Activated naive CD4-positive, alpha-beta T cell treated with anti-CD3 and anti-CD28 coated beads, Interleukin-2, amount 50 U/mL, for 72 hours (primary cell): ENCODE results near the gene ZC3H18. TPM values are rescaled to one million over a fixed set of nuclear protein-coding genes. Genes with fewer than 3 reads are reported as not detected.

Source experiments
- ATAC-seq, 2 donors: fragments of 150-1000 bp; cut with Tn5 transposase; 2 replicates each; pipeline ENCODE4 v1.10.0; 2021; ENCODE audit warnings: mild to moderate bottlenecking in 2 of 2, moderate library complexity in 2 of 2
- DNase-seq, 2 donors: peaks; one replicate each; pipeline ENCODE4 v3.0.0; 2021 to 2022; ENCODE audit warnings: low spot score in 2 of 2
- H3K27ac Mint-ChIP-seq, 2 donors: one replicate each; pipeline ENCODE4 v1.8.0; 2022; ENCODE audit warnings: mild to moderate bottlenecking in 2 of 2, mixed read lengths in 2 of 2
- H3K36me3 Mint-ChIP-seq, 2 donors: one replicate each; pipeline ENCODE4 v1.8.0; 2022; ENCODE audit warnings: mixed read lengths in 2 of 2
- H3K9me3 Mint-ChIP-seq, 2 donors: one replicate each; pipeline ENCODE4 v1.8.0; 2022; ENCODE audit warnings: mixed read lengths in 2 of 2
- total RNA-seq, 2 donors: library from RNA; stranded (reverse); gene quantifications; one replicate each; pipeline ENCODE4 v1.2.3, GENCODE V29; 2022

Gene ZC3H18
- total RNA-seq = 10 to 100 TPM; 70.3 to 71.9 TPM

DNA sequence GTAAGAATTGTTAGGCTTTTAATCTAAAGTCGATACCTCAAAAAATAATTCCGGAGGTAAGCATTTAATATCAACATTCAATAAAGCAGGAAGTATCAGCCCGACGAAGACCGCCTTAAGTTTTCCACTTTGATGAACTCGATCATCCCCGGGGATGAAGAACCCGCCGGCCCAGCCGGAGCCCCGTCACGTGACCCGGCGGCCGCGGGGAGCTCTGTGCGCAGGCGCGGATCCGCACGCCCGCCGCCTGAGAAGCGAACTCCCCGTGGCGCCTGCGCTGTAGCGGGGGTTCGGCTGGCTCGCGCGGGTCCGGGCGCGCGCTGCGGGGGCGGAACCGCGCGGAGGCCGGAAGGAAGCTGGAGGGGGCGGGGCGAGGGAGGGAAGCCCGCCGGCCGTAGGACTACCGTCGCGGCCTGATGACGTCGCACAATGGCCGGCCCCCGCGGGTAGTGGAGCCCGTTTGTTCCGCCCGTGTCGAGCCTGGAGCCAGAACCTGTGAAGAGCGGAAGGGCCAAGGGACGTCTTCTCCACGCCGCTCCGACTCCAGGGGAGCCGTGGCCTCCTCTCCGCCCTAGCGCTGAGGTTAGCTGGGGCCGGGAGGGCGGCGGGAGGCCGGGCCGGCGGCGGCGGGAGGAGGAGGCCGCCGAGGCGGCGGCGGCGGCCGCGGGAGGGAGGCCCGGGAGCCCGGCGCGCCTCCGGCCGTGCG lies at the start of gene ZC3H18:
Gene ZC3H18, plus strand, starts transcription at position 419 of the 706 bp plus-strand sequence. CDS start 6,721 bp downstream, outside the sequence.
- H3K27ac Mint-ChIP-seq = peak within 1 kb of the TSS; percentile 86
- peaks cover 0 to 10% of the 10 kb centered on the region in 2 donors for H3K36me3 Mint-ChIP-seq
- peak; percentile 74 to 82 for ATAC-seq
- peak; percentile 98 for DNase-seq
- H3K9me3 Mint-ChIP-seq = no peaks in the 10 kb centered on the region

DNA sequence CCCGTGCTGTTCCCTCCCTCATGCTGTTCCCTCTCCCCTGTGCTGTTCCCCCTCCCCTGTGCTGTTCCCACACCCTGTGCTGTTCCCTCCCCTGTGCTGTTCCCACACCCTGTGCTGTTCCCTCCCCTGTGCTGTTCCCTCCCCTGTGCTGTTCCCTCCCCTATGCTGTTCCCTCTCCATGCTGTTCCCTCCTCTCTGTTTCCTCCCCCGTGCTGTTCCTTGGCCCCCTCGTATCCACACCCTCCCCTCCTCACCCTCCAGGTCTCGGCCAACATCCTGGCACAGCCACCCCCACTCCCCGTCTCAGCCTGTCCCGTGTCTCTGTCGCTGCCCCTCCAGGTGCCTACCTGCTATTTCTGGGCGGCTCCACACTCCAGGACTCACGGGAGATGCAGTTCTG lies 48.5 kb upstream of the ZC3H18 start:
- peaks cover 0 to 4% of the 10 kb centered on the region in 2 donors for H3K36me3 Mint-ChIP-seq
- peaks cover 6 to 19% of the 10 kb centered on the region in 2 donors for H3K9me3 Mint-ChIP-seq
- ATAC-seq = no peak
- no peak for DNase-seq
- H3K27ac Mint-ChIP-seq = peak overlapping the region in 1 of 2 donors; percentile 63

GRCh38 chr16:88522276-88522949 lies 47.8 kb upstream of the ZC3H18 start:
- Mint-ChIP-seq H3K9me3 (peaks cover 6 to 16% of the 10 kb centered on the region in 2 donors), H3K27ac (peak overlapping the region in 1 of 2 donors; percentile 41), H3K36me3 (no peaks in the 10 kb centered on the region)
- no peak for DNase-seq
- ATAC-seq = no peak

- Mint-ChIP-seq H3K36me3 (no peaks in the 10 kb centered on the region), H3K27ac (peak overlapping the region in 1 of 2 donors; percentile 41), H3K9me3 (peaks cover 6 to 9% of the 10 kb centered on the region in 2 donors)
- no peak for DNase-seq
- no peak for ATAC-seq
Measured at GRCh38 chr16:88523309-88524161, 46.7 kb upstream of the ZC3H18 start.

DNA sequence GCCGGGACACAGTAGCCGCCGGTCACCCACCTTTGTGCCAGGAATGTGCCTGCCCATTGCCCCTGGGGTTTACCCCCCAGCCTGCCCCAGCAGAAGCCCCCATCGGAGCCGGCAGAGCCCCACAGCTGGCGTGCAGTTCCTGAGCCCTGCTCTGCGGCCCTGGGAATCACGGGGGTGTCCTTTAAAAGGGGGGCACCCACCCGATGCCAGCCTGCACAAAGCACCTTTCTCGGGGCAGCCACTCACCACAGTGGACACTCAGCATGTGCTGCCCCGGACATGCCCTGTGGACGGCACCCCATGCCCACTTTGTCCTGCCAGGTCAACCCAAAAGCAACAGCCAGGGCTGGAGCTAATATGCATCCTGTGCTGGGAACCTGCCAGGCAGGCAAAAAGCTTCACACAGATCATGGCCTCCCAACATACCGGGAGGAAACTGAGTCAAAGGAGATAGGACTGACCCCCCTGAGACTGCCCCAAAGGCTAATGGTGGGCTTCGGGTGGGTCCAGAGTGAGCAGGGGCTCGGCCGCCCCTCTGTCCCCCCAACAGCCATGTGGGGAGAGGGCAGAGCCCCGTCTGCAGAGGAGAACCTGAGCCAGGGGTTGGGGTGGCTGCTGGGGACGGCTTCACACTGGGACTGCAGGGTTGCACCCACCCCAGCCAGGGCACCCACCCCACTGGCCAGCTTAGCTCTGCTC lies 45.8 kb upstream of the ZC3H18 start:
- no peak for ATAC-seq
- Mint-ChIP-seq H3K27ac (no peak overlapping the region), H3K9me3 (peaks cover 0 to 6% of the 10 kb centered on the region in 2 donors), H3K36me3 (no peaks in the 10 kb centered on the region)
- DNase-seq = no peak

DNA sequence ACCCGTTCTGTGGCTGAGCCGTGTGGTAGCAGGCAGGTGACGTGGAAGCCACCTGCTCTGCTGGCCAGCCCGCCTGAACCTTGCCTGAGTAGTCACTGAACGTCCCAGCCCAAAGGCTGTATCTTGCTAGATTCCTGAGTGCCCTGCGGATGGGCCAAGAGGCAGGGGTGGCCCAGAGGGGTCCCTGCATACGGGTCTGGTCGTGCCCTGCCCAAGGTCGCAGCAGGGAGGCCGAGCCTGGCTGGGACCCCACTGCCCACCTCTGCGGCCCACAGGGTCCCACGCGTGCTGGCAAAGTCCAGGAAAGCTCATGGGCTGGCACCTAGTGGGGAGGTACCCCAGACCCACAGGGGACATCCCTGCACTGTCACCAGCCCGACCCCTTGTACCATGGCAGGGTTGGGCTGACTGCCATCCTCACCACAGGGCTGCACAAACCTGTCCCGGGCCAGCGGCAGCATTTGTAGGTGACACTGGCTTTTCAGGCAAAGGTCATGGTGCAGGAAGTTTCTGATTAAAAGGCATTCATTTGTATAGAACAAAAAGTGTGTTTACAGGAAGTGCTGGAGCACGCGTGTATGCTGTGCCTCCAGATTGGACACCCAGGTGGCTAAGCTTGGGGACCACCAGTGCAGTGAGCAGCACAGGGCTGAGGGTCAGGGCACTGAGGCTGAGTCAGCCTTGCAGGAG lies 45.1 kb upstream of the ZC3H18 start:
- peak in 1 of 2 donors; percentile 18 for ATAC-seq
- Mint-ChIP-seq H3K27ac (peak overlapping the region in 1 of 2 donors; percentile 23), H3K36me3 (no peaks in the 10 kb centered on the region), H3K9me3 (peaks cover 0 to 3% of the 10 kb centered on the region in 2 donors)
- DNase-seq = no peak

- Mint-ChIP-seq H3K27ac (peak overlapping the region in 1 of 2 donors; percentile 23), H3K9me3 (no peaks in the 10 kb centered on the region), H3K36me3 (no peaks in the 10 kb centered on the region)
- ATAC-seq (no peak), DNase-seq (no peak)
Measured at GRCh38 chr16:88525663-88525990, 44.6 kb upstream of the ZC3H18 start.

DNA sequence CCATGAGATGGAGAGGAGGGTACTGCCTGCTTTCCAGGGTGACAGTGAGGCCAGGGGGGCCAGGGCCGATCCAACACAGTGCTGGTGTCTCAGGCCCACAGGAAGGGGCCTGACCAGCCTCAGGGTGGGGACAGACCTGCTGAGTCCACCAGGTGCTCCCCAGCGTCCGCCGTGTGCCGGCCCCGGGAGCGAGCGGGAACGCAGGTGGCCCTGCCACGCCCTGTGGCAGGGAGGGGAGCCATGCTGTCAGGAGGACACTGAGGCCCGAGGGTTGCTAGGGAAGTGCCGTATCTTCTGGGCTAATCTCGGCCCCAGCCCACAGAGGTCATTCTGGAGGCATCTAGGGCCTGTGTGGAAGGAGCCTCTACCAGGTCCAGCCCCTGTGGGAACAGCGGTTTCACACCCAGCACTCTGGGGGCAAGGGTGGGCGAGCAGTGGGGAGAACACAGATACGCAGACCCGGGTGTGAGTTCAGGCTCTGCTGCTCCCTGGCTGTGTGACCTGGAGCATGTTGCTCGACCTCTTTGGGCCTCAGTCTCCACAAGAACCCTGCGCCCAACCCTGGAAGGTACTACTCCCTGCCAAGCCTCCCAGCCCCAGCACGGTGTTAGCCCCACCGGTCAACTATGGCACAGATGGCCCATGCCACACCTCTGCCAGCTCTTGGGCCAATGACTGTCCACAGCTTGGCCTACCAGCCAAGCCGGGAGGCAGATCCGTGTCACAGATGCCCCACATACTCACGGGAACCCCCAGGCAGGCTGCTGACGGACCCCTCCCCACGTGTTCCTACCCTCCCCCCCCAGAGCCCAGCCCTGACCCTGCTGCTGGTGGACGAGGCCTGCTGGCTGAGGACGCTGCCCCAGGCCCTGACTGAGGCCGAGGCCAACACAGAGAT lies 43.9 kb upstream of the ZC3H18 start:
- Mint-ChIP-seq H3K27ac (no peak overlapping the region), H3K36me3 (no peaks in the 10 kb centered on the region), H3K9me3 (no peaks in the 10 kb centered on the region)
- ATAC-seq = no peak
- DNase-seq = no peak

DNA sequence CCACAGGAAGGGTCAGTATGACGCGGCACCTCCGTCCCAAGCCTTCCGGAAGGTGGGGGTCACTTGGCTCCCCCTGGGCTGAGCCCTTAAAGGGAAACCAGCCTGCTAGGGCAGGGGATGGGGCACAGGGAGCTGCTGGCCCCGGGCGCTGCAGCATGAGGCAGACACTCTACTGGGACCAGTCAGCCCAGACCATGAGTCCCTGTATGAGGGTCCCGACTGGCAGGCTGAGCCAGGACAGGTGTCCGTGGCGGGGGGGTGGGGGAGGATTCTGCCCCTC lies 43.4 kb upstream of the ZC3H18 start:
- ATAC-seq (no peak), DNase-seq (no peak)
- Mint-ChIP-seq H3K9me3 (no peaks in the 10 kb centered on the region), H3K27ac (no peak overlapping the region), H3K36me3 (no peaks in the 10 kb centered on the region)

DNA sequence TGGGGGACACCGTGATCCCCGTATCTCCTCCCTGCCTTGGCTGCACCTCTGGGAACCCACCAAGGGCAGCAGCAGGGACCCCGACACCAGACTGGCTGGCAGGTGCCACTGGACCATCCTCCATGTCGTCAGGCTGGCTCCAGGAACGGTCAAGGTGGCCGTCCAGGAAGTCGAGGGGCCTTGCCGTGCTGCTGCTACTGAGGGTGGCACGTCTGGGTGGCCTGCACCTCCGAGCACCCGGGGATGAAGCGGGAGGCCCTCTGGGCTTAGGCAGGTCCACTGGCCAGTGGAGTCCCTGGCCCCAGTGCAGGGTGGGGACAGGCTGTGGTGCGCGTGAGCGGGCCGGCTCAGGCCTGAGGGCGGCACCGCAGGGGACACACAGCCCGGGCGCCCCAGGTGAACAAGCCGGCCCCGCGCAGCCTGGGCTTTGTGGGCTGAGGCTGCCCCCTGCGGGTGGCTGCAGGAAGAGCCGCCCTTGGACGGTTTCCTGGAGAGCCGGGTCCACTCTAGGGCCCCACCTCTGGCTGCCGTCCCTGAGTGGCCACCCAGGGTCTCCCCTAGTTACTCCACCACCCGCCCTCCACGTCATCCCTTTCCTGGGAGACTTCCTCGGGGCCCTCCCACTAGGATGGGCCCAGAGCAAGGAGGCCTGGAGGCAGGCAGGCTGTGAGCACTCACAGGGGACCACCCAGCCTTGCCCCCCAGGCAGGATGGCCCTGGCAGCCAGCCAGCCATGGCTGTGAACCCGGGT lies 42.8 kb upstream of the ZC3H18 start:
- no peaks in the 10 kb centered on the region for H3K36me3 Mint-ChIP-seq
- peak; percentile 59 to 75 for ATAC-seq
- H3K27ac Mint-ChIP-seq = no peak overlapping the region
- peak in 1 of 2 donors; percentile 77 for DNase-seq
- H3K9me3 Mint-ChIP-seq = no peaks in the 10 kb centered on the region

GRCh38 chr16:88527937-88528743 lies 42.1 kb upstream of the ZC3H18 start:
- Mint-ChIP-seq H3K36me3 (no peaks in the 10 kb centered on the region), H3K9me3 (no peaks in the 10 kb centered on the region), H3K27ac (no peak overlapping the region)
- no peak for ATAC-seq
- DNase-seq = no peak

GRCh38 chr16:88528902-88529318 lies 41.3 kb upstream of the ZC3H18 start:
- ATAC-seq (no peak), DNase-seq (no peak)
- H3K9me3 Mint-ChIP-seq = no peaks in the 10 kb centered on the region
- peak overlapping the region; percentile 6 to 74 for H3K27ac Mint-ChIP-seq
- H3K36me3 Mint-ChIP-seq = no peaks in the 10 kb centered on the region

DNA sequence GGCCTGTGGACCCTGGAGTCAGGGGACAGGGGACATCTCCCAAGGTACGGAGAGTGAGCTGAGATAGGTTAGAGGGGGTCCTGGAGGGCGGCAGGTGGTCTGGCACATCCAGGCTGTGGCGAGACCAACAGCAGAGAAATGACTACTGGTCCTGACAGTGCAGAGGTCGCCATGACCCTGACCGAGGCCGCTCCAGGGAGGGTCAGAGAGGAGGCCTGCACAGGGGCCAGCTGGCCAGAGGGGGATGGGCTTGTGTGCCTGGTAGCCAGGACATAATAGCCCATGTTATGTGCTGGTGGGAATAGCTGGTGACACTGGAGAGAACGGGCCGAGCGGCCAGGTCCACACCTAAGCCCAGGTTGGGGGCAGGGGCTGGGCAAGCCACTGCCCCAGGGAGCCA lies 40.6 kb upstream of the ZC3H18 start:
- H3K9me3 Mint-ChIP-seq = no peaks in the 10 kb centered on the region
- H3K27ac Mint-ChIP-seq = peak overlapping the region in 1 of 2 donors; percentile 6
- no peaks in the 10 kb centered on the region for H3K36me3 Mint-ChIP-seq
- ATAC-seq (no peak), DNase-seq (no peak)
